ENCODE data around the gene TMEFF1.

DNA sequence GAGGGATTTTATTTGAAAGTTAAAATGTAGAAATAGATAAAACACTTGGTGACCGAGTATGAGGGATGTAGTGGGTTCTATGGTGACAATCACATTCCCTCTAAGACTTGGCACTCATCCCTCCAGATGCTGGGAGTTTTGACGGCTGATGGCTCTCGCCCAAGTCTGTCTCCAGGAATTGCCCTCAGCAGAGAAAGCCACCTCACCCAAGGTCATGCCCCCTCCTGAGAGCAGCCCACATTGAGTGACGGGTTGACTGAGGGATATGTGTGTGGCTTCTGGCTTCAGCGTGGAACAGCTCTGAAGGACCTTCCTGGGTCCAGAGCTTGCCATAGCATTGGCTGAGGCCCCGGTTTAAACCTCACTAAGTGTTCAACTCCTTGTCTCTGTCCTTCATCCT, 124.3 kb downstream of the TMEFF1 start:
- TF ChIP-seq, protein P1, sequence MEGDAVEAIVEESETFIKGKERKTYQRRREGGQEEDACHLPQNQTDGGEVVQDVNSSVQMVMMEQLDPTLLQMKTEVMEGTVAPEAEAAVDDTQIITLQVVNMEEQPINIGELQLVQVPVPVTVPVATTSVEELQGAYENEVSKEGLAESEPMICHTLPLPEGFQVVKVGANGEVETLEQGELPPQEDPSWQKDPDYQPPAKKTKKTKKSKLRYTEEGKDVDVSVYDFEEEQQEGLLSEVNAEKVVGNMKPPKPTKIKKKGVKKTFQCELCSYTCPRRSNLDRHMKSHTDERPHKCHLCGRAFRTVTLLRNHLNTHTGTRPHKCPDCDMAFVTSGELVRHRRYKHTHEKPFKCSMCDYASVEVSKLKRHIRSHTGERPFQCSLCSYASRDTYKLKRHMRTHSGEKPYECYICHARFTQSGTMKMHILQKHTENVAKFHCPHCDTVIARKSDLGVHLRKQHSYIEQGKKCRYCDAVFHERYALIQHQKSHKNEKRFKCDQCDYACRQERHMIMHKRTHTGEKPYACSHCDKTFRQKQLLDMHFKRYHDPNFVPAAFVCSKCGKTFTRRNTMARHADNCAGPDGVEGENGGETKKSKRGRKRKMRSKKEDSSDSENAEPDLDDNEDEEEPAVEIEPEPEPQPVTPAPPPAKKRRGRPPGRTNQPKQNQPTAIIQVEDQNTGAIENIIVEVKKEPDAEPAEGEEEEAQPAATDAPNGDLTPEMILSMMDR (IDR thresholded peaks at IDR 0.05; ENCODE audit: low read depth, low read length, poor library complexity, severe bottlenecking) = no peak
- no peak for TF ChIP-seq EZH2phosphoT487 (IDR thresholded peaks at IDR 0.05; ENCODE audit: borderline replicate concordance, low read length)
